ENCODE results near the gene TRIM65. TPM values are rescaled to one million over a fixed set of nuclear protein-coding genes. Genes with fewer than 3 reads are reported as not detected.
"Not testable (repeated sequence)": the region's sequence is repeated elsewhere in the genome, so short reads cannot be mapped to it uniquely, and the experiment has no call there.

The TRIM65 gene
- total and polyA plus RNA-seq, 7 donors: 9.0 to 14.8 (median 9.3) TPM

- Histone ChIP-seq H3K27me3 (ENCODE audit: insufficient read depth in 3 of 3, low read length in 2 of 3) (no peaks in the 10 kb centered on the region), H3K9me3 (no peaks in the 10 kb centered on the region), H3K4me3 (no peak overlapping the region), H3K36me3 (ENCODE audit: insufficient read depth in 1 of 2, low read depth in 1 of 2) (no peaks in the 10 kb centered on the region), H3K27ac (peak overlapping the region; percentile 41), H3K4me1 (peaks cover 5% of the 10 kb centered on the region)
- peak; percentile 74 to 86 for DNase-seq
- ATAC-seq: peak; percentile 28 to 78 (median 56)
- no peak for TF ChIP-seq CTCF (IDR thresholded peaks at IDR 0.05)
- 31 to 36% (median 34%) methylated on average over 8 of the region's 8 CpGs for WGBS, 3 donors
- intact Hi-C loops (cut with DNase I): no loop called here
Observed at GRCh38 chr17:75864448-75864871, 32.3 kb downstream of the TRIM65 start.

- no peaks in the 10 kb centered on the region for H3K36me3 ChIP-seq (ENCODE audit: insufficient read depth in 1 of 2, low read depth in 1 of 2)
- WGBS, 3 donors: 76 to 87% (median 79%) methylated on average over 9 of the region's 9 CpGs
- DNase-seq (no peak), ATAC-seq (no peak)
- no peak for TF ChIP-seq CTCF (IDR thresholded peaks at IDR 0.05)
- no peak overlapping the region for H3K4me3 ChIP-seq
- no peaks in the 10 kb centered on the region for H3K9me3 ChIP-seq
- H3K27ac ChIP-seq: no peak overlapping the region
- H3K27me3 ChIP-seq (ENCODE audit: insufficient read depth in 3 of 3, low read length in 2 of 3): no peaks in the 10 kb centered on the region
- intact Hi-C loops (cut with DNase I): no loop called here
- H3K4me1 ChIP-seq: no peaks in the 10 kb centered on the region
Observed at GRCh38 chr17:75861927-75862317, 34.8 kb downstream of the TRIM65 start.

GRCh38 chr17:75859358-75859757, 37.4 kb downstream of the TRIM65 start:
- H3K36me3 ChIP-seq (ENCODE audit: insufficient read depth in 1 of 2, low read depth in 1 of 2); H3K4me3 ChIP-seq; ATAC-seq; DNase-seq; H3K4me1 ChIP-seq; H3K27me3 ChIP-seq (ENCODE audit: insufficient read depth in 3 of 3, low read length in 2 of 3); H3K27ac ChIP-seq; H3K9me3 ChIP-seq: not testable (repeated sequence)
- intact Hi-C loops (cut with DNase I): loop anchor here in 1 of 2 donors (5.0 kb wide), 1 partner anchor 33 kb away; no protein-coding TSS in a partner anchor
- 80 to 89% (median 87%) methylated on average over 10 of the region's 10 CpGs for WGBS, 3 donors

GRCh38 chr17:75856062-75856756, 40.5 kb downstream of the TRIM65 start:
- H3K4me3 ChIP-seq: peak overlapping the region; percentile 86
- no peak for TF ChIP-seq CTCF (IDR thresholded peaks at IDR 0.05)
- peaks cover 0 to 14% of the 10 kb centered on the region in 2 donors for H3K36me3 ChIP-seq (ENCODE audit: insufficient read depth in 1 of 2, low read depth in 1 of 2)
- intact Hi-C loops (cut with DNase I): loop anchor here in 1 of 2 donors (5.0 kb wide), 1 partner anchor 36 kb away; no protein-coding TSS in a partner anchor
- no peaks in the 10 kb centered on the region for H3K27me3 ChIP-seq (ENCODE audit: insufficient read depth in 3 of 3, low read length in 2 of 3)
- no peak for DNase-seq
- H3K4me1 ChIP-seq: peaks cover 35% of the 10 kb centered on the region
- peak in 1 of 4 donors; percentile 45 for ATAC-seq
- H3K27ac ChIP-seq: peak overlapping the region; percentile 98
- WGBS, 3 donors: 2 to 3% (median 3%) methylated on average over 20 to 24 of the region's 24 CpGs
- H3K9me3 ChIP-seq: no peaks in the 10 kb centered on the region

GRCh38 chr17:75855310-75856061, 41.3 kb downstream of the TRIM65 start, which contains the start of gene WBP2:
Gene WBP2, minus strand, starts transcription at chr17:75855335. Its CDS starts 38 bp downstream, at chr17:75855297.
- peak; percentile 39 for TF ChIP-seq CTCF (IDR thresholded peaks at IDR 0.05)
- DNase-seq: peak; percentile 98 to 99
- no peaks in the 10 kb centered on the region for H3K27me3 ChIP-seq (ENCODE audit: insufficient read depth in 3 of 3, low read length in 2 of 3)
- peaks cover 42% of the 10 kb centered on the region for H3K4me1 ChIP-seq
- H3K9me3 ChIP-seq: no peaks in the 10 kb centered on the region
- ATAC-seq: peak; percentile 82 to 87 (median 84)
- intact Hi-C loops (cut with DNase I): loop anchor here (2.0 to 5.0 kb wide), 3 partner anchors 21 to 41 kb away; partner anchors contain the start of gene TRIM65 (in 1 of the 2)
- WGBS, 3 donors: 0% methylated on average over 45 to 58 of the region's 58 CpGs
- peak within 1 kb of the TSS; percentile 98 for H3K27ac ChIP-seq
- peaks cover 0 to 21% of the 10 kb centered on the region in 2 donors for H3K36me3 ChIP-seq (ENCODE audit: insufficient read depth in 1 of 2, low read depth in 1 of 2)
- peak within 1 kb of the TSS; percentile 86 for H3K4me3 ChIP-seq
